Lower leg skin (tissue), 3 donors: ENCODE data around the gene CLK2.

Experiments
- CTCF ChIP-seq, 3 donors: fragments of 450-650 bp; IDR thresholded peaks; one replicate each; pipeline ENCODE4 v1.5.1; 2016; ENCODE audit warnings: antibody characterized with exemption in 3 of 3, mild to moderate bottlenecking in 3 of 3, moderate library complexity in 2 of 3
- POLR2A ChIP-seq, 2 donors: fragments of 450-650 bp; IDR thresholded peaks; one replicate each; pipeline ENCODE4 v1.6.1; 2016 to 2017; ENCODE audit warnings: antibody characterized with exemption in 2 of 2, mild to moderate bottlenecking in 1 of 2, moderate library complexity in 1 of 2

DNA sequence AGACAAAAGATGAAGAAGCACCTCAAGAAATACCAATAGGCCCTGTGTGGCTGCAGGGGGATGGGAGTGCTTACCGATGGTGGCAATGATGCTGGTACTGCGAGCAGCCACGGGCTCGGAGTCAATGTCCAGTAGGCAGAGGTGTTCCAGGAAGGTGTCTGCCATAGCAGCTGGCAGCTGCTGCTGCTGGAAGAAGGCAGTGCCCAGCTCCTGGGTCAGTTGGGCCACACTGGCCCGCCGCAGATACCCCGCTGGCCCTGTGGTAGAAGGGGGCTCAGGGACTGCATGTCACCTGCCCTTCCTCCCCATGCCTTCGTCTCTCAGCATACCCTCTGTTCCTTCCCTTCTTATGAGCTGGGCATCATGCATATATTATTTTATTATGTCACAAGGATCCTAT is 26.7 kb upstream of the CLK2 start:
- TF ChIP-seq CTCF (IDR thresholded peaks at IDR 0.05) (no peak), POLR2A (IDR thresholded peaks at IDR 0.05) (no peak)
